Measurements from ENCODE around the gene CHRM2.

The CHRM2 gene

GRCh38 chr7:136998495-136998894, 130.0 kb downstream of the CHRM2 start:
- Histone ChIP-seq H3K27ac (no peak overlapping the region), H3K4me3 (no peak overlapping the region)
- TF ChIP-seq, protein P1, sequence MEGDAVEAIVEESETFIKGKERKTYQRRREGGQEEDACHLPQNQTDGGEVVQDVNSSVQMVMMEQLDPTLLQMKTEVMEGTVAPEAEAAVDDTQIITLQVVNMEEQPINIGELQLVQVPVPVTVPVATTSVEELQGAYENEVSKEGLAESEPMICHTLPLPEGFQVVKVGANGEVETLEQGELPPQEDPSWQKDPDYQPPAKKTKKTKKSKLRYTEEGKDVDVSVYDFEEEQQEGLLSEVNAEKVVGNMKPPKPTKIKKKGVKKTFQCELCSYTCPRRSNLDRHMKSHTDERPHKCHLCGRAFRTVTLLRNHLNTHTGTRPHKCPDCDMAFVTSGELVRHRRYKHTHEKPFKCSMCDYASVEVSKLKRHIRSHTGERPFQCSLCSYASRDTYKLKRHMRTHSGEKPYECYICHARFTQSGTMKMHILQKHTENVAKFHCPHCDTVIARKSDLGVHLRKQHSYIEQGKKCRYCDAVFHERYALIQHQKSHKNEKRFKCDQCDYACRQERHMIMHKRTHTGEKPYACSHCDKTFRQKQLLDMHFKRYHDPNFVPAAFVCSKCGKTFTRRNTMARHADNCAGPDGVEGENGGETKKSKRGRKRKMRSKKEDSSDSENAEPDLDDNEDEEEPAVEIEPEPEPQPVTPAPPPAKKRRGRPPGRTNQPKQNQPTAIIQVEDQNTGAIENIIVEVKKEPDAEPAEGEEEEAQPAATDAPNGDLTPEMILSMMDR (IDR thresholded peaks at IDR 0.05): no peak
- no peak for DNase-seq (ENCODE audit: low spot score)

GRCh38 chr7:137000621-137001020, 132.2 kb downstream of the CHRM2 start:
- no peak for DNase-seq (ENCODE audit: low spot score)
- TF ChIP-seq, protein P1 (IDR thresholded peaks at IDR 0.05): no peak
- no peak overlapping the region for H3K4me3 ChIP-seq
- no peak overlapping the region for H3K27ac ChIP-seq

DNA sequence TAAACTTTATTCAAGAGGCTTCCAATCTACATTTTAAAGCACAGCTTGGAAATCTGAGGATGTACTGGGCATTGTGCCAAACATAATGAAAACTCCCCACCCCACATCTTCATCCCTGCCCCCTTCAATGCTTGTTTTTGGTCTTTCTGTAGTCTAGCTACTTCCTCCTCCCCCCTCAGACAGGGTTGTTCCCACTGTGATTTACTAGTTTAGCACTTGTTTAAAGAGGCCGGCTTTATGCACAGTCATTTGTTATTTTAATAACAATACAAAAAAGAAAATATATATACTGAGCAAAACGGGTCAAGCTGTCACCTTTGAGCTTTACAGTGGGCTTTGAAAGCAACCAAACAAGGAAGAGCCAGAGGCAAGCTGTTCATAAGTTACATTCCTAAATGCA, 132.6 kb downstream of the CHRM2 start:
- Histone ChIP-seq H3K27ac (no peak overlapping the region), H3K4me3 (no peak overlapping the region)
- TF ChIP-seq, protein P1 (IDR thresholded peaks at IDR 0.05): no peak
- DNase-seq (ENCODE audit: low spot score): no peak

DNA sequence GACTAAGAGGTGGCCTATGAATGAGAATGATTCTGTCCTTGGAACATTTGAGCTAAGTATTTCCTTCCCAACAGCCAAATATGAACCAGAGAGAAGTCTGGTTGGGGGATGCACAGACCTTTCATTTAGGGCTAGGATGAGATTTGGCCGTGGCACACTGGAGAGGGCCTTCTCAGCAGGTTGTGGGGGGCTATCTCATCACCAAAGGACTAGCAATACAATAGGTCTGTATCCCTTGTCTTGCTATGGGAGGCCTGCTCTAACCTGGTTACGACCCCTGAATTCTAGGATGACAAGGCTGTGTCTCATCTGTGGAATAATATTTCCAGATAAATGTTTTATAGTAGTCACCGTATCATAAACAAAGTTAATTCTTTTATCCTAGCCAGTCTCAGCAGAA, 133.0 kb downstream of the CHRM2 start:
- DNase-seq (ENCODE audit: low spot score): no peak
- Histone ChIP-seq H3K4me3 (no peak overlapping the region), H3K27ac (no peak overlapping the region)
- TF ChIP-seq, protein P1 (IDR thresholded peaks at IDR 0.05): no peak

GRCh38 chr7:137003086-137003485, 134.6 kb downstream of the CHRM2 start:
- DNase-seq (ENCODE audit: low spot score): no peak
- TF ChIP-seq, protein P1 (IDR thresholded peaks at IDR 0.05): no peak
- Histone ChIP-seq H3K4me3 (no peak overlapping the region), H3K27ac (no peak overlapping the region)

DNA sequence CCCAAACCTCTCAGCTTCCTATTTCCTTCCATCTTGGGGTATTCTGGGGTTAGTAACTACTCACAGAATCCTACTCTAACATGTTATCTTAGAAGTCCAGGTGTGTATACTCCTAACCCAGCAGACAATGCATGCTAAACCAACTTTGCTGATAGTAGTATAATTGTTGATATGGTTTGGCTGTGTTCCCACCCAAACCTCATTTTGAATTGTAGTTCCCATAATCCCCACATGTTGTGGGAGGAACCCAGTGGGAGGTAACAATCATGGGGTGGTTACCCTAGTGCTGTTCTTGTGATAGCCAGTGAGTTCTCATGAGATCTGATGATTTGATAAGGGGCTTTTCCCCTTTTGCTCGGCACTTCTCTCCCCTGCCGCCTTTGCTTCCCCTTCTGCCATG, 135.1 kb downstream of the CHRM2 start:
- TF ChIP-seq, protein P1 (IDR thresholded peaks at IDR 0.05): no peak
- H3K4me3 ChIP-seq: no peak overlapping the region
- no peak for DNase-seq (ENCODE audit: low spot score)
- no peak overlapping the region for H3K27ac ChIP-seq

DNA sequence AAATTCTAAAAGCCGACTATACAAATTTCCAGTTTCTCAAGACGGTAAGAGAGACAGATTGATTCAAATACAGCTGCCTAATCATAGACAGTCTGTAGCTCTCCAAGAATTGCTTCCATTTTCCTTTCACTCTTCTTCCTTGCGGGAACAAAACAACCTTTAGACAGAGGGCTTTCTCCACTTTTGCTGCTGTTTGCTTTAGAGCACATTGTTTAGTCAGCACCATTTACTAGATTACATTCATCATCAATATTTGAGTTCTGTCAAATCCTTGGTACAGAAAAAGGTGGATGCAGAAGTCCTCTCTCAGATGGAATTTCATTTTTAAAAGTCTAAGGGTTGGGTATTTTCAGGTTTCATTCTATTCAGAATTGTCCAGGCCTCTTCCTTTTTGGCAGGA, 137.4 kb downstream of the CHRM2 start:
- H3K4me3 ChIP-seq: no peak overlapping the region
- TF ChIP-seq, protein P1 (IDR thresholded peaks at IDR 0.05): no peak
- H3K27ac ChIP-seq: no peak overlapping the region
- DNase-seq (ENCODE audit: low spot score): no peak

Data from coronary artery (tissue), 2 donors.